DMS153 treated with DMSO at 0.1 percent for 48 hours (cell line): ENCODE data around the gene SNX18.
"Not testable (repeated sequence)": the region's sequence is repeated elsewhere in the genome, so short reads cannot be mapped to it uniquely, and the experiment has no call there.

Experiments
- DNase-seq: peaks from one replicate; lab custom pipeline; 2025; ENCODE audit not compliant: unreplicated experiment; lab: John Stamatoyannopoulos, UW

Gene SNX18

DNA sequence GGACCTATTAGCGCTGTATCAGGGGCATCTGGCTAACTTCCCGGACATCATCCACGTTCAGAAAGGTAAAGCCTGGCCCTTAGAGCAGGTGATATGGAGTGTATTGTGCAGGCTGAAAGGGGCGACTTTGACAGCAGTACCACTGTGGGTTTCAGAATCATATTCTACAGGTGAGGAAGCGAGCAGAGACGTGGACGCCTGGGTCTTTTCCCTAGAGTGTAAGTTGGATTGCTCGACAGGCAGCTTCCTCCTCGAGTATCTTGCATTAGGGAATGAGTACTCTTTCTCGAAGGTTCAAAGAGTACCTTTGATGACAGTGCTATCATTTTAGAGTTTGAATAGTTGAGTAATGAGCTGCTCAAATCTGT is 1.9 kb downstream of the SNX18 start:
- no peak for DNase-seq

DNA sequence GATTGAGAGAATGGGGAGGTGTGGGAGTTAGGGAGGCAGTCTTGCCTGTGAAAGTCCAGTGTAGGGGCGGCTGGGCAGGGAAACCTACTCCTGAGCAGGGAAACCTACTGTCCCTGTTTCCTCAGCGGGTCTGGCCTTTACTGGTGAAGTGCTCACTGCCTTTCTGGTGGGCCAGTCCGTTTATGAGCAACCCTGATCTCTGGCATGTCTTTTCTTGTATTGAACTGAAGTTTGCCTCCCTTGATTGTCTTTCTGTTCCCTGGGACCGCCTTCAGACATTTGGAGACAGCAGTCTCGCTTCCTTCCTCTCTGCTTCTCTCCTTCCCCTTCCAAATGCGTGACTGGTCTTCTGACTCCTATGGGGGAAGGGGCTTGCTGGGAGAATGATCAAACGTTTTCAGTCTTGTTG is 2.9 kb downstream of the SNX18 start:
- DNase-seq: no peak

DNA sequence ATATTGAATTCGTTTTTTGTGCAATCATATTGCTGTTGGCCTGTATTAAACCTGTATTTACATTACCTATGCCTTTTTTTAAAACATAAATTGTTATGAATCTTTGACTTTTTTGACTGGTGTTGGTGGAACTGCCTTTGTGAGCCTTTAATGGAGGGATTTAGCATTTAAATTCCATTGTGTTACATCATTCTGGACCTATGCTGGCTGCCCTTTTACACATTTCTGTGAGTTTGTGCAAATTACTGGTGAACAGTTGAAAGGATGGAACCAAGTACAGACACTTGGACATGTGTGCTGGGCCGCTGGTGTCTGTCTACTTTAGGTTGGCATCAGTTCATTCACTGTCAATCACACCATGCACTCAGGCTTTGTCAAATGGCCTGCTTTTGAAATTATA is 3.4 kb downstream of the SNX18 start:
- DNase-seq: no peak

DNA sequence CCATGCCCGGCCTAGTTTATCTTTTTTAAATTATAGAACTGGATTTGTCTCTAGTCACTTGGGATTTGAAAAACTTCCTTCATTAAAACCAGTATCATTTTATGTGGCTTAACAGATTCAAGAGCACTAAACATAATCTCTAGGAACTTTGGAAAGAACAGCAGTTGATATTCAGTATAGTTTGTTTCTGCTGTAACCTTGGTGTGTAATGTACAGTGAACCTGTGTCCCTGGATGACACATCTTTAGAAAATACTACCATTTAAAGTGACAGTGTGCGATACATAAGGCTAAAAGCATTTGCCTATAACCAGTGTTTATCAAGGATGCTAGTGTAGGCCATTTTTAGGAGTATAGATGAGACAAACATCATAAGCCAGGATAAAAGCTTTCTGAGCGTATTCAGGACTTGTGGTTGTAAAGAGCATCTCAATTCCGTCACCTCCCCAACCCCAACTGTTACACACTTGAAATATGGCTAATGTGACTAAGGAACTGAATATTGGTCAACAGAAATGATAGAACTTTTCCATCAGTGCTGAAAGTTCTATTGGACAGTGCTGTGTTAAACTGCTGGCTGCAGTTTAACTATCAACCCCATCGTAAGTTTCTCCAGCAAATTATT is 4.4 kb downstream of the SNX18 start:
- DNase-seq: no peak

DNA sequence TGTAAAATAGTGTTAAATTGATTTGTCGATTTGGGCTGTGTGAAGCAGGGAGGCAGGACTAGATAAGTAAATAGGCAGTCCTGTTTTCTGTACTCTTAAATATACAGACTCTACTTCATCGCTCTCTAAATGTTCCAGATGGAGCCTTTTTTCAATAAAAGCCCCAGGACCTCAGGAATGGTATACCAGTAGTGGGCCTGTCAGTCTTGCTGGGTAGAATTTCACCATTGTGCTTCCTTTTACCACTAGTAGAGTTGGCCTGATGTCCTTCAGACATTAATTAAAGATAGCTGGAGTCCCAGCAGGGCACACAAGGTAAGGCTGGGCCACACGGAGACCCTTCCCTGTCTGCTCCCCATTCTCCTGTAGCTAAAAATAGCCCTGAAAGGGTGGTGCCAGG is 6.0 kb downstream of the SNX18 start:
- DNase-seq: no peak

DNA sequence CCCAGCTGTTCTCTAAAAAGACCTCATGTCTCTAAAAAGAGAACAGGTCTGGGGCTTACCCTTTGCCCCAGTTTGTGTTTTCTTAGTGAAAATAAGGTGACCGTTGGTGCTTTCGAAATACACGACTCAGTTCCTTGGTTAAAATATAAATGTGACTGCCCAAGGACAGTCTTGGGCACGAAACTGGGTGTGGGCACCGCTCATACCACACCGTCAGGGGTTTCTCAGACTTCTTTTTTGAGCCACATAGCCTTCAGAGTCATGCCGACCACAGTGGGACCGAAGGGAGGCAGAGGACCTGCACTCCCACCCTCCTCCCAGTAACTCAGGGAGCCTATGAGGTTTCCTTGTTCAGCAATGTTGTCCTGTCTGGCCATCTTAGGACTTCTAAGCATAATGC is 6.5 kb downstream of the SNX18 start:
- no peak for DNase-seq

DNA sequence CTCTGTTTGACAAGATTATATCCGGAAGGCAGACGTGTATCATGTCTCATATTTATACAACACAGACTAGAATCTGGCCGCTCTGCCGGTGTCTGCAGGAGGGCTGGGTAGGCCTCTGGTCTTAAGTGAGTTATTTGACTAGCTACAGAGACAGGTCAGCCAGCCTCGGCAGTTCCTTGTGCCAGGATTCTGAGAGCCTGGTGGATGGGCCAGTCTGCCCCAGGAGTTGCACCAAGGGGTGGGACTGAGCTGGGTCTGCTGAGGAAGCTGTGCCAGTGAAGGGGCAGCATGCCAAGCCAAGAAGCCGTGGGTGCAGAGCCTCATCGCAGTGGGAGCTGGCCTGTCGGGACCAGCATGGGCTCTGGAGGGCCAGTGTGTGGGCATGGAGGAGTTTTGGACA is 7.1 kb downstream of the SNX18 start:
- DNase-seq: no peak

DNA sequence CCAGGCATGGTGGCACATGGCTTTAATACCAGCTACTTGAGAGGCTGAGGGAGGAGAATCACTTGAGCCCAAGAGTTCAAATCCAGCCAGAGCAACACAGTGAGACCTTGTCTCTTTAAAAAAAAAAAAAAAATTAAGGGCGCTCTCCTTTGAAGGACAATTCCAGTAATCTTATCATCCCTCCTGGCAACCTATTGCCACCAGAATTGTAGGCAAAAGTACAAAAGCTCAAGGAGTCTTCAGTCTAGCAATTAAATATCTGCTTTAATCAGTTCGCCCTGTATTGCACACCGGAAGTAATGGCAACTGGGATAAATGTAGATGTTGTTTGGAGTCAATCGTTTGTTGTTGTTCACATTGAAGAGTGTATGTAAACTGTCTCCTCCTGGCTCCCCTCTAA is 7.7 kb downstream of the SNX18 start:
- DNase-seq: no peak

DNA sequence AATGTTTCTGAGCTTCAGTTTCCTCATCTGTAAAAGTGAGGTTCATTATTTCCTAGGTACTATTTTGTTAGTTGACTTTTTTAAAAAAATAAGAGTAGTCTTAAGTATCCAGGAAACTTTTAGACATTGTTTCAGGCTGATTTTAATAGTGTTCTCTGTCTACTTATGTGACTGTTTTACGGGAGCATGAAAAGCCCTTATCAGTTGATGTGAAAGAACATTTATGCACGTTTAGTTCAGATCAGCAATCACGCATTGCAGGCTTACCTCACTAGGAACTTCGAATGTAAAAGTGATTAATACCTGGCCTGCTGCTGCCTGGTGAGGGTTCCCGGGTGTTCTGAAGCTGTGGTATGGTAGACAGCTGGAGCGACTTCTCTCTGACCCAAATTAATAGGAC is 8.1 kb downstream of the SNX18 start:
- DNase-seq: no peak

DNA sequence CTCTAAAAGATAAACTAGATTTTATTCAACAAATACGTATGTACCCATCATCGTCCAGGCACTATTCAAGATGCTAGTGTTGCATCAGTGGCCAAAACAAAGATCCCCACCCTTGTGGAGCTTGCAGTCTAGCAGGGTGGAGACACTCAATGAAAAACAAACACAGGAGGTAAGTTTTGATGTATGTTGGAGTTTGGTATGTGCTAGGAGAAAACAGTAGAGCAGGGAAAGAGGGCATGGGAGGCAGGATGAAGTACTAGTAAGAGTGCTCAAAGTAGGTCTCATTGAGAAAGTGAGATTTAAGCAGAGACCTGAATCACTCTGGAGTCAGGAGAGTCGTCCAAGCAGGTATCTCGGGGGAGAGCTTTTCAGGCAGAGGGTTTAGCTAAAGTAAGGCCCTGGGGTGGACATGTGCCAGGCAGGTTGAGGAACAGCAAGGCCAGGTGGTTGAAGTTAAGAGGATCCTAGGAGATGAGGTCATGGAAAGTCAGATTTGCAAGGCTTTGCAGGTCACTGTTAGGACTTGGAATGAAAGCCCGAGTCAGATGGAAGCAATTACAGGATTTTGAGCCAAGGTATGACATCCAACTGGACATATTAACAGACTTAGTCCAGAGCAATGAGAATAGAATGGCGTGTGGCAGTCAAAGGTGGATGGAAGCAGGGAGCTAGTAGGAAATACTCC is 9.2 kb downstream of the SNX18 start:
- no peak for DNase-seq

DNA sequence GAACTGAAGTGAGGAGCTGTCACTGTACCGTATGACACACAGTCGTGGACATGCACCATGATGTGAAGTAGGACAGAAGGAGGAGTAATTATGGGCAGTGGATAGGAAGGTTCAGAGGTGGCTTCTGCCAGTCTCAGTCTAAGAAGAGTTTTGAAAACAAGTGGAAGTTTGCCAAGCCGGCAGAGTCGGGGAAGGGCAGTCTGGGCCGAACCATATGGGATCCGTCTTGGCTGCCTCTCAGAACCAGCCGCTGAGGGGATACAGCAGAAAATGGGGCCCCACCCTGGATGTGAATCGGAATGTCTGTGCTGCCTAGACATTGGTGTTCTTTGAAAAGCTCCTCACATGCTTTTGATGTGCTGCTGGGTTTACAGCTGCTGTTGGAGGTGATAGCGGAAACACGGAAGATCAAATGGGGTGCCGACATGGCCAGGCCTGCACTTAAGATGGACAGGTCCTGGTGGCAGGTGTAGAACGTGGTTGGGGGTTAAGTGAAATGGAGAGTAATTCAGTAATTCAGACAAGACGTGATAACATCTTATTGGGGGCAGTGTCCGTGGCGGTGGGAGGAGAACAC is 11.2 kb downstream of the SNX18 start:
- DNase-seq: no peak

DNA sequence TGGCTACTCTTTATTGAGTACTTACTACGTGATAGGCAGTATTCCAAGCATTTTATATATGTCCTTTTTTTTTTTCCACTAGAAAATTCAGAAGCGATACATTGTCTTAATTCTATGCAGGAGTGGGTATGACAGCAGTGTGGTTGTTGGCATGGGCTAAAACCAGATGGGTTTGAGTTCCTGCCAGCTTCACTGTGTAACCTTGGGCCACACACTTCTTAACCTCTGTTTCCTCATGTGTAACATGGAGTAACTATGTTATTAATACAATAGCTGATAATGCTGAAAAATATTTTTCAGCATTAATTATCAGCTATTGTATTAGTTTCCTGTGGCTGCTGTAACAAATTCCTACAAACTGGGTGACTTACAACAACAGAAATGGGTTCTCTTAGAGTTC is 12.0 kb downstream of the SNX18 start:
- no peak for DNase-seq

DNA sequence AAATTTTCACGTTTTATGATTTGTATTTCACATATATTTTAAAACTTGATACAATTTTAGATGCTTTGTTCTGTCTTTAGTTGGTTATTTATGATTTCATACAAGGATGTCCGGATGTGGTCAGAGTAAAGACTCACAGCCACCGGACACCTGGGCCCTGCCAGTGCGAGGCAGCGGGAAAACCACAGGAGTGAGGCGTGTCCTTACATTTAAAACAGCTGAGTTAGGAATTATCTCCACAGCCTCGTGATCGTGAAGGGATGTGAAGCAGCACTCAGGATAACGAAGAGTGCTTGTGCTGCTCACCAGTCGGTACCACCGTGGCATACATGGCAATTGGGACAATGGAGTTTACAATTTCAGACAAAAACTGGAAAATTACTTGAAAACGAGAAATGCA is 14.0 kb downstream of the SNX18 start:
- no peak for DNase-seq

DNA sequence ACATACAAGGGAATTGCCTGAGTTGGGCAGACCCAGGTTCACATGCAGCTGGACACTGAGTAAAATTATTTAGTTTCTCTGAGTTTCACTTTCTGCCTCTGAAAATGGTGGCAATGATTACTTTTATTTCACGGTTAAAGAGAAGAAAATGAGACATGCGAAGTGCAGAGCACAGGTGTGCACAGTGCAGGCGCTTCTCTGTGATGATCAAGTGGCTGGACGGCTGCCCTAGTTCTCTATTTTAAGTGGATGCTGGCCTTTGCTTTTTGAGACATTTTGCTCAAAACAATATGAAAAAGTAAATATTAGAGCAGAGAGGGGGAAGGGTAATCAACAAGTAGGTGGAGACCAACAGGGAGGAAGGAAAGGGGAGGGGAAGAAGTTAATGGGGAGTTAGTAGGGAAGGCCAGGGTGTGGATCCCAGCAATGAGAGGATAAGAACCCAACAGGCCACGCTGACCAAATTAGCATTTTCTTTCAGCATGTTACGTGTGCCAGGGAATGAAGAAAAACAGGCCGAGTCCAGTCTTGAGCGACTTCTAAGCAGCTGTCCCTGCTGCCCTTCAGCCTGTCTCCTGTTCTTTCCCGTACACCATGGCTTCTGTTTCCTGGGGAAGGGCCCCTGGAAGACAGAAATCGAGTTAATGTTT is 16.1 kb downstream of the SNX18 start:
- no peak for DNase-seq

DNA sequence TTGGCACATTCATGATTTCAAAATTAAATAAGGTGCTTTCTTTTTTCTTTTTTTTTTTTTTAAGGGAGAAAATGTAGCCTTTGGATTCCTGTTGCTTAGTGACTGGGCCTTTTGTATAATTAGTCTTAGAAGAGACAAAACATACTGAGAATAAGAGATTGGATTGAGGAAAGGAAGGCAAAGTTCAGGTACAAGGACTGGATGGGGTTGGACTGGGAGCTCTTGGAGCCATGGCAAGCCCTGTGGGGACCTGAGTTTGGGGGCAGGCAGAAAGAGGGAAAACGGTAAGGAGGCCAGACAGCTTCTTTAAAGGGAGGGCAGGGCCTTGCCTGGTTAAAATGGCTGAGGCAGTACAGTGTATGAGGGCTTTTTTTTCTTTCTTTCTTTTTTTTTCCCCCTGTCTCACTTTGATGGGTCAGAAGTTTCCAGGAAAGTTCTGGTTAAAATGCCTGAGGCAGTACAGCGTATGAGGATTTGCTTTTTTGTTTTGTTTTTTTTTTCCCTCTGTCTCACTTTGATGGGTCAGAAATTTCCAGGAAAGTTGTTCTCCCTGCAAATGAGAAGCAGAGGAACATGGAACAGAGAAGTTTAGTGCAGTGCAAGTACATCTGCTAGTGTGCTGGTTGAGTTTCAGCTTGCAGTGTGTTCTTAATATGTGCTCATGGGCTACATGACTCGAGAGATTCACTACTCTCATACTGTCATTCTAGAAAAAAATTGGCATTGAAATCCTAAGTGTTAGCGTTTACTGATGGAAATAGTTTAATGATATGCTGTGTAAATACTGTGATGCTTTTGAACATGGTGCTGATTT is 16.8 kb downstream of the SNX18 start:
- DNase-seq: no peak

DNA sequence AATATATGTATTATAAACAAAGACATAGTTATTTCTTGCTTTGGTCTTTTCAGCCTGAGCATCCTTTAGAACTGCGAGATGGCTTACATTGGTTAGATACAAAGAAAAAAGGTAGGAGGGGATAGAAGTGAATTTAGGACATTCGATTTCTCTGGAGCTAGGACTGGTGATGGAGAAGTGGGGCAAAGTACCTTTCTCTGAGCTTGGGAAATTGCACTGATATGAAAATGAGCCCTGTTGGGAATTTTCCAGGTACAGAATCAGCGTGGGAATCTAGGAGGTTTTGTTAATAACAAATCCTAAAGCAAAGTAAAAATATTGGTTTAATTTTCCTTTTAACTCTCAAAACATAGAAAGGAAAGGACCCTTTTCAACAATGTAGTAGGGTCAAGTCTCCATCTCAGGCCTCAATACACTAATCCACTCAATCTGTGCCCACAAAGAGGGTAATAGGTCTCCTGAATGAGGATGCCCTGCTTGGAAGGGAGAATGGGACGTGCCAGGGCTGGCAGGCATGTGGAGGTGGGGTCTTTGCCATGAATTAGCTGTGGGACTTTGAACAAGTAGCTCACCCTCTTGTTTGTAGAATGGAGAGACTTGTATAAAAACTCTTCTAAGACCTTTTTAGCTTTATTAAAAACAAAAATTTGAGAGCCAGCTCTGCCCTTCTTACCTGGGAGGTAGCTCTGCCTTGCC is 17.7 kb downstream of the SNX18 start:
- DNase-seq: no peak

DNA sequence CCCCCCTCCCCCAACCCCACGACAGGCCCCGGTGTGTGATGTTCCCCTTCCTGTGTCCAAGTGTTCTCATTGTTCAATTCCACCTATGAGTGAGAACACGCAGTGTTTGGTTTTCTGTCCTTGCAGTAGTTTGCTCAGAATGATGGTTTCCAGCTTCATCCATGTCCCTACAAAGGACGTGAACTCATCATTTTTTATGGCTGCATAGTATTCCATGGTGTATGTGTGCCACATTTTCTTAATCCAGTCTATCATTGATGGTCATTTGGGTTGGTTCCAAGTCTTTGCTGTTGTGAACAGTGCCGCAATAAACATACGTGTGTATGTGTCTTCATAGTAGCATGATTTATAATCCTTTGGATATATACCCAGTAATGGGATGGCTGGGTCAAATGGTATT is 18.8 kb downstream of the SNX18 start:
- DNase-seq: not testable (repeated sequence)

DNA sequence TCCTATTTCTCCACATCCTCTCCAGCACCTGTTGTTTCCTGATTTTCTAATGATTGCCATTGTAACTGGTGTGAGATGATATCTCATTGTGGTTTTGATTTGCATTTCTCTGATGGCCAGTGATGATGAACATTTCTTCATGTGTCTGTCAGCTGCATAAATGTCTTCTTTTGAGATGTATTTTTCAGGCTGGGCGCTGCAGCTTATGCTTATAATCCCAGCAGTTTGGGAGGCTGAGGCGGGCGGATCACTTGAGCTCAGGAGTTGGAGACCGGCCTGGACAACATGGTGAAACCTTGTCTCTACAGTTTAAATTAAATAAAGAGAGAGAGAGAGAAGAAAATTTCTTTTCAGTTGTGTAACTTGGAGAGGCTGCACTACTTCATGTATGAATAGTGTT is 19.3 kb downstream of the SNX18 start:
- not testable (repeated sequence) for DNase-seq

DNA sequence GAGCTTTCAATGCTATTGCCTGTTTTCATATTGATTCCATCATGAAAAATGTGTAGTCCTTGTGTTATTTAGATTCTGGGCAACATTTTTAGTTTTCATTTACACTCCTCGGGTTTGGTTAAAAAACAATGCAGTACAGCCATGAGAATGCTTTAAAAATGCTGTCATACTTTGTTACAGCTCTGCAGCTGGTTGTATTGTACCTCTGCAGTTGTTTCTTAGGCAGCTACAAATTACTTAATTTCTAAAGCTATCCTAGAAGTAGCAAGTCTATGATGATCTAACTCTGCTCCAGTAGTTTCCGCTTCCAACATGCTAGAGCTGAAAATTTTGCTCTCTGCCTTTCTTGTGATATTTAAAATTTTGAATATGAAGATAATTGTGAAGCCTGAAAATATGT is 20.2 kb downstream of the SNX18 start:
- DNase-seq: no peak

DNA sequence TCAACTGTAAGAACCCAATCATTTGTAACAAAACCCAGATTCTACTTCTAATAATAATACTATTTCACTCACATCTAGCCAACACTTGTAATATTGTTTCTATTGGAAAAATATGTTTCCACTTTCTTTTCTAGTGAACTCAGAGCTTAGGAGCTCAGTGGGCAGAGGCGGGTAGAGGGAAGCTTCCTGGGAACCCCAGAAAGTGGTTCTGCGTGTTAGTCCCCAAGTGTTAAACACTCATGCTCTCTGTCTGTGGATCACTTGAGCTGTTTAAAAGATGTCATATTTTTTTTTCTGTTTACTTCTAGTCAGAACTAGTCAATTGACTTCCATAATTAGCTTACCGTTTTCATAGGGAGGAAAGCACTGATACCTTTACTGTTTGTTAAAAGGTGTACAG is 20.6 kb downstream of the SNX18 start:
- no peak for DNase-seq

DNA sequence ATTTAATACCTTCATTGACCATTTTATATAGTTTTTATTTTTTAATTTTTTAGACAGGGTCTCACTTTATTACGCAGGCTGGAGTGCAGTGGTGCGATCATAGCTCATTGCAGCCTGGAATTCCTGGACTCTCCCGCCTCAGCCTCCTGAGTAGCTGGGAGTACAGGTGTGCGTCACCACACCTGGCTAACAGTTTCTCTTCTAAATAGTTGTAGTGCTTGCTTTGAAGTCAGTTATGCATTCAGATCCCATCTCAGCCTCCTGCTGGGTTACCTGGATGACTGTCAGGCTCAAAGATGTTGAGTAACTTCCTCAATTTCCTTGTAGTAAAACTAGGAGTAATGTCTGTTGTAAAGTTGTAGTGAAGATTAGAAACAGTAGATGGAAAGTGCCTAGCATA is 21.4 kb downstream of the SNX18 start:
- DNase-seq: no peak
